Measurements from ENCODE around the gene SOCS6.
"Not testable (repeated sequence)": the region's sequence is repeated elsewhere in the genome, so short reads cannot be mapped to it uniquely, and the experiment has no call there.

SOCS6 gene

GRCh38 chr18:70324897-70325296 lies 36.1 kb downstream of the SOCS6 start:
- DNase-seq (ENCODE audit: low read depth) = no peak

DNA sequence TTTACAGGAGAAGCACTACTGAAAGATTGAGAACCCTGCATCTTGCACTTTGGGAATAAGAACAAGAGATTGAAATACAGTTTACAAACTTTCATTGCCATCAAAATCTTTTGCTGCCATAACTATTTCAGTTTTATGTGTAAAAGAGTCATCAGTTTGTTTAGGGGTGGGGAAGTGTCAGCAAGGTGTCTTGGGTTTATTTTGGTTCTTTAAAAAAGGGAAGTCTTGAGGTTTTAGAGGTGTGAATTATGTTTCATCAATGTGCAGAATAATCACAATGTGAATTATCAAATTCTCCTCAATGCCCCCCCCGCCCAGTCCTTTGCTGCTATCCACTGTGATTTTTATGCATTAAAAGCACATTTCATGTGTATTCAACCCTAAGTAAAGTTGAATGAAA lies 37.4 kb downstream of the SOCS6 start:
- DNase-seq (ENCODE audit: low read depth) = no peak

- no peak for DNase-seq (ENCODE audit: low read depth)
Measured at GRCh38 chr18:70328169-70328568, 39.3 kb downstream of the SOCS6 start.

GRCh38 chr18:70329071-70329470 lies 40.2 kb downstream of the SOCS6 start:
- DNase-seq (ENCODE audit: low read depth) = no peak

GRCh38 chr18:70330887-70331286 lies 42.0 kb downstream of the SOCS6 start:
- no peak for DNase-seq (ENCODE audit: low read depth)

- no peak for DNase-seq (ENCODE audit: low read depth)
Measured at GRCh38 chr18:70331456-70332097, 42.7 kb downstream of the SOCS6 start.

GRCh38 chr18:70332694-70333093 lies 43.8 kb downstream of the SOCS6 start:
- DNase-seq (ENCODE audit: low read depth) = no peak

GRCh38 chr18:70333316-70333715 lies 44.5 kb downstream of the SOCS6 start:
- DNase-seq (ENCODE audit: low read depth) = no peak

DNA sequence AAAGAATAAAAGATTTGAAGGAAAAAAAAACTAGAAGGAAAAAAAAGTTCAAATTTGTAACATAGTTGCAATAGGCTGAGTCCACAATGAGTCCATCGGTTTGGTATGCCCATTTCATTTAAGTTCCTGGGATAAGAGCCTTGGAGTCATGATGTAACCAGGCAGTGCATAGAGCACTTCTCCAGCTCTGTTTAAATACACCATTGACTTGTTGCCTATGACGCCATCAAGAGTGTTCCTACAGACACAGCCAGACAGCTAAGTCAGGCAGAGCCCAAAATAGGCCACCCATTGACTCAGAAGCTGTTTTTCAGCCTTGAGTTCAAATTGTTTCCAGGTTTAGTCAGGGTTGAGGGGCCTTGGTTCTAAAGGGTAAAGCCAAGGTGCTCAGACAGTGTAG lies 44.9 kb downstream of the SOCS6 start:
- peak; percentile 97 for DNase-seq (ENCODE audit: low read depth)

- DNase-seq (ENCODE audit: low read depth) = no peak
Measured at GRCh38 chr18:70334264-70334663, 45.4 kb downstream of the SOCS6 start.

DNA sequence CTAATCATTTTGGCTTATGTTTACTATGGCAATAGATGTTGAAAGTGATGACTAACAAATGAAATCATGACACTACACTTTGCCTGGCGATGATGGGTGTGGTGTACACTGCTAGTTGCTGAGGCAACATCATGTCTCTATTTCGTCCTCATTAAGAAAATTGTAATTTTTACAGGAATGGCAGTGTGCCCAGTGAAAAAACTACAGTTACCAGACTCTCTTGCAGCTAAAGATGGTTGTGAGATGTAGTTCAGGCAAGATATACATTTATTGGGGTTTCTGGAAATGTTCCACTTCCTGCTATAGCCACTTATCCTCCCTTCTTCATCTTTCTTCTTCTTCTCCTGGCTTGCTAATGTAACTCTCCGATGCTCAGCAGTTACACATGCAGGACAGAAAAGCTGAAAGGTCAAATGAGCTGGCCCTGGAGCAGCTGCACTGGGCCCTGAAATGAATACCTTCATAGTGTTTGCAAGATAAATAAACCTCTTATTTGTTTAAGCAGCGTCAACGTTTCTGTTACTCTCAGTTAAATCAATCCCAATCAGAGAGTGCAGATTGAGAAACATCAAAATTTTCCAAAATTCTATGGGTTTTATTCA lies 46.0 kb downstream of the SOCS6 start:
- no peak for DNase-seq (ENCODE audit: low read depth)

GRCh38 chr18:70335892-70336726 lies 47.3 kb downstream of the SOCS6 start:
- no peak for DNase-seq (ENCODE audit: low read depth)

DNA sequence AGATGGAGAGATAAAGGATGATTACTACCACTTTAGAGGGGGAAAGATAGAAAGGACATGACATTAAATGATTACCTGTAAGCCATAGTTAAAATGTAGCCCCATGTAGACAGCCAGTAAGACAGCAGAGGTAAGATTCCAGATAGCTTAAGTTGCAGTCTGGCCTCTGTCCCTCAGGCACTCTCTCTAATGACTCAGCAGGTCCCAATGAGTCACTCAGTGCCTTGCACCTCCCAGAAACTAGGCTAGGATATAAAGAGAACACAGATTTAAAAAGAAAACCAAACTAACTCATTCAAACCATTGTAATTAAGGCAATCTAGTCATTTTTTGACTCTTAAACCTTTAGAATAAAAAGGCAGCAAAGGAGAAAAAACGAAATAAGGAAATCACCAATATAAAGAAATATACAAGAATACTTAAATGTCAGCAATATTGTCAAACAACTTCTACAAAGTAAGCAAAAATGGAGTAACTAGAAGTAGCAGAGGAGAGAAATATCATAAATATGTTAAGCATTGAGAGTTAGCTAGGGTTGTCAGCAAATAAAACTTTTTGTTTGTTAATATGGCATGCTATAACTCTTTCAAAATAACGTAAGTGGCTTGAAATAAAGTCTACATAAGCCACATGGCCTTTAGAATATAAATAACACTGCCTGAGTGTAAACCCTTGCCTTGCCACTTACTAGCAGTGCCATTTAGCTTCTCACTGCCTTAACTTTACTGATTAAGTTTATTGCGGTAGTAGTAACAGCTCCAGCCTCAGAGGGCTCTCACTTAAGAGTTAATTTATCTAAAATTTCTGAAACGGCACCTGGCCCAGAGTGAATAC lies 48.5 kb downstream of the SOCS6 start:
- DNase-seq (ENCODE audit: low read depth) = peak; percentile 70

- DNase-seq (ENCODE audit: low read depth) = no peak
Measured at GRCh38 chr18:70338890-70339289, 50.0 kb downstream of the SOCS6 start.

DNA sequence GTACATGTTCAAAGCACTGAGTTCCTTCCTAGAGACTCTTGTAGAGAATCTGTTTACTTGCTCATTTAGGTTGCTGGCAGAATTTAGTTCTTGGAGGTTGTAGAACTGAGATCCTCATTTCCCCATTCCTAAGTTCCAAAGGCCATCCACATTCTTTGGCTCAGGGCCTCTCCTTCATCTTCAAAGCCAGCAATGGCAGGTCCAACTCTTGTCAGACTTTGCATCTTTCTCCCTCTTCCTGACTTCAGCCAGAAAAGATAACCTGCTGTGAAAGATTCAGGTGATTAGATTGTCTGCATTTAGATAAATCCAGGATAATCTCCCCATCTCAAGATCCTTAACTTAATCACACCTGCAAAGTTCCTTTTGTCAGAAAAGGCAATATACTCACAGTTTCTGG lies 51.1 kb downstream of the SOCS6 start:
- no peak for DNase-seq (ENCODE audit: low read depth)

- DNase-seq (ENCODE audit: low read depth) = not testable (repeated sequence)
Measured at GRCh38 chr18:70348481-70348880, 59.6 kb downstream of the SOCS6 start.

- no peak for DNase-seq (ENCODE audit: low read depth)
Measured at GRCh38 chr18:70349316-70349715, 60.5 kb downstream of the SOCS6 start.

- no peak for DNase-seq (ENCODE audit: low read depth)
Measured at GRCh38 chr18:70354080-70354479, 65.2 kb downstream of the SOCS6 start.

GRCh38 chr18:70354771-70355170 lies 65.9 kb downstream of the SOCS6 start:
- no peak for DNase-seq (ENCODE audit: low read depth)

DNA sequence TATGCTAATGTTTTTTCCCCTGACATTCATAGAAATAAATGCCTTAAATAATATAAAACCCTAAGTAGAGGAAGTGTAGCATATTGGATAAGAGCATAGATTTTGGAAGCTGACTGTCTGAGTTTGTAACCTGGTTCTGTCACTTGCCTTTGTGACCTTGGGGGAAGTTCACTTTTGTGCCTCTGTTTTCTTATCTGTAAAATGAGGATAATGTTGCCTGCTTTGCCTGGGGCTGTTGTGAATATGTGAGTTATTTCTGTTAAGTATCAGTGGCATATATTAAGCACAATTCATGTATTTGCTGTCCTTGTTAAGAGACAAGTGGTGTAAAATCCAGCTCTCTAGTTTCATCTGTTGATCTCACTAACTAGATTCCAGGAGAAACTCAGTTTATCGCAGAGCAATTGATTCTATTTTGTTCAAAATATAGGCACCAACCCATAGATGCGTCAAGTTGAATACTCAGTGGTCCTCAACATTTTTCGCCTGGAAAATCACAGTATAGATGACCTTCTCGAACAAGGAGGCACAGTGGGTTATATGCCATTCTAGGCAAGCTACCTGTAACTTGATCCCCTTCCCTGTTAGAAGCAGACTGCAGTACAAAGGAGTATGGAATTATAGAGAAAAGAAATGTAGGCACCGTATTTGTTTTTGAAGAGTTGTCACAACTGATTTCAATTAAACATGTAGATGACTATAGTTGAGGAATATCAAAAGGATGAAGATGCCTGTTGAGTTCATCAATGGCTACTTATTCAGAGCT lies 67.0 kb downstream of the SOCS6 start:
- no peak for DNase-seq (ENCODE audit: low read depth)

DNA sequence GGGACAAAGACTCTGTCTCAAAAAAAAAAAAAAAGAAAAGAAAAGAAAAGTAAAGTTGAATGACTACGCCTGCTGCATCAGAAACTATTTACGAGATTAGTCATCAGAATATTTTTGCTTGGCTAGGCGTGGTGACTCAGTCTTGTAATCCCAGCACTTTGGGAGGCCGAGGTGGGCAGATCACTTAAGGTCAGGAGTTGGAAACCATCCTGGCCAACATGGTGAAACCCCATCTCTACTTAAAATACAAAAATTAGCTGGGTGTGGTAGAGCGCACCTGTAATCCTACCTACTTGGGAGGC lies 69.2 kb downstream of the SOCS6 start:
- peak; percentile 65 for DNase-seq (ENCODE audit: low read depth)

DNA sequence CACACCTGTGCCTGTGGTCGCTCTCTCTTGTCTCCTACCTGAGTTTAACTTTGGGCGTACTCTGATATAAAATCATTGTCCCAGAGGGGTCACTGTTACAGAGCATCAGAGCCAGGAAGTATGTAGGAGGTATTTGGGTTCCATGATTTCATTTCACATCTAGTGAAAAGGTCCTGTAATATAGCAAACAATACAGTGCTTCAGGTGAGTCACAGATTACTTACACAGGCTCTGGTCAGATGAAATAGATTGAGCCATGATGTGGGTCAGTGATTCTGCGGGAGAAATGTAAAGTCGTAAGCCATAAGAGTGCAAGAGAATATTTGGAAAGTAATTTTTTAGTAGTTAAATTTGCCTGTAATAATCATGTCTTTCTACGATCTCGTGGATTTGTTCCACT lies 70.2 kb downstream of the SOCS6 start:
- DNase-seq (ENCODE audit: low read depth) = no peak

All from non-pigmented ciliary epithelial cell (primary cell).